ENCODE data around the gene WNT7B.

DNA sequence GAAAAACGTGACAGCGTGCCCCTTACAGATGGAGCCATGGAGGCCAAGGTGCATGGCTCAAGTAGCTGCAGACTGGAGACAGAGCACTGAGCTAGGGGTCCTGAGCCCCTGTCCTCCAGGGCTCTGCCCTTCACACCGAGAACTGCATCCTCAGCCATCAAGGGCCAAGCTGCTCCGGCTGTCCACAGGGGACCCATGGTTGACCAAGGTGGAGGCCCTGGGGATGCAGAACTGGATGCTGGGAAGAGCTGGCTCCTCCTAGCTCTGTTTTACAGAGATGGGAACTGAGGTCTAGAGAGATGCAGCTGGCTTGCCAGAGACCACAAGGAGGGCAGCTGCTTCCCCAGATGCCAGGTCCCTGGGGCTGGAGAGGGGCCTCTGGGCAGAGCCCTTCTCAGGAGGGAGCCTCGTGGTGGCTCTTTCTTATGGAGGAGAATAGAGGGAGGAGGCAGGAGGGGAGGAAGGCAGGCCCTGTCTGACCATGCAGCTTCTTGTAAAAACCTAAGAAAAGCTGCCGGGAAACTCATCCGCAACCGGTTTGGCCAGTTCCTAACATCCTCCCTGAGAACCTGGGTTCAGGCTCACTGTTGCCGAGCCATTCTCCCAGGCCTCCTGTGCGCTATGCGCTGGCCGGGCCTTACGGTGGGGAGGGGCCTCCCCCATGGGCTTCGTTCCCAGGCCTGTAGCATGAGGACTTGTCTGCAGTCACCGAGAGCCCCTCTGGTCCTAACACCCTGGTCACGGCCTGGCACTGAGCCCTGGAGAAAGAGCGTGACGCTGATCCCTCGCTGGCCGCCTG is 80.6 kb downstream of the WNT7B start:
- TF ChIP-seq, protein P1, sequence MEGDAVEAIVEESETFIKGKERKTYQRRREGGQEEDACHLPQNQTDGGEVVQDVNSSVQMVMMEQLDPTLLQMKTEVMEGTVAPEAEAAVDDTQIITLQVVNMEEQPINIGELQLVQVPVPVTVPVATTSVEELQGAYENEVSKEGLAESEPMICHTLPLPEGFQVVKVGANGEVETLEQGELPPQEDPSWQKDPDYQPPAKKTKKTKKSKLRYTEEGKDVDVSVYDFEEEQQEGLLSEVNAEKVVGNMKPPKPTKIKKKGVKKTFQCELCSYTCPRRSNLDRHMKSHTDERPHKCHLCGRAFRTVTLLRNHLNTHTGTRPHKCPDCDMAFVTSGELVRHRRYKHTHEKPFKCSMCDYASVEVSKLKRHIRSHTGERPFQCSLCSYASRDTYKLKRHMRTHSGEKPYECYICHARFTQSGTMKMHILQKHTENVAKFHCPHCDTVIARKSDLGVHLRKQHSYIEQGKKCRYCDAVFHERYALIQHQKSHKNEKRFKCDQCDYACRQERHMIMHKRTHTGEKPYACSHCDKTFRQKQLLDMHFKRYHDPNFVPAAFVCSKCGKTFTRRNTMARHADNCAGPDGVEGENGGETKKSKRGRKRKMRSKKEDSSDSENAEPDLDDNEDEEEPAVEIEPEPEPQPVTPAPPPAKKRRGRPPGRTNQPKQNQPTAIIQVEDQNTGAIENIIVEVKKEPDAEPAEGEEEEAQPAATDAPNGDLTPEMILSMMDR (IDR thresholded peaks at IDR 0.05) = no peak
- TF ChIP-seq POLR2A (IDR thresholded peaks at IDR 0.05) = no peak
